Measurements from ENCODE around the gene SLC26A1. TPM values are rescaled to one million over a fixed set of nuclear protein-coding genes. Genes with fewer than 3 reads are reported as not detected.

Gene SLC26A1
- total and polyA plus RNA-seq, 3 donors from 2014 or later, result 0.51 to 2.0 (median 0.99) TPM

DNA sequence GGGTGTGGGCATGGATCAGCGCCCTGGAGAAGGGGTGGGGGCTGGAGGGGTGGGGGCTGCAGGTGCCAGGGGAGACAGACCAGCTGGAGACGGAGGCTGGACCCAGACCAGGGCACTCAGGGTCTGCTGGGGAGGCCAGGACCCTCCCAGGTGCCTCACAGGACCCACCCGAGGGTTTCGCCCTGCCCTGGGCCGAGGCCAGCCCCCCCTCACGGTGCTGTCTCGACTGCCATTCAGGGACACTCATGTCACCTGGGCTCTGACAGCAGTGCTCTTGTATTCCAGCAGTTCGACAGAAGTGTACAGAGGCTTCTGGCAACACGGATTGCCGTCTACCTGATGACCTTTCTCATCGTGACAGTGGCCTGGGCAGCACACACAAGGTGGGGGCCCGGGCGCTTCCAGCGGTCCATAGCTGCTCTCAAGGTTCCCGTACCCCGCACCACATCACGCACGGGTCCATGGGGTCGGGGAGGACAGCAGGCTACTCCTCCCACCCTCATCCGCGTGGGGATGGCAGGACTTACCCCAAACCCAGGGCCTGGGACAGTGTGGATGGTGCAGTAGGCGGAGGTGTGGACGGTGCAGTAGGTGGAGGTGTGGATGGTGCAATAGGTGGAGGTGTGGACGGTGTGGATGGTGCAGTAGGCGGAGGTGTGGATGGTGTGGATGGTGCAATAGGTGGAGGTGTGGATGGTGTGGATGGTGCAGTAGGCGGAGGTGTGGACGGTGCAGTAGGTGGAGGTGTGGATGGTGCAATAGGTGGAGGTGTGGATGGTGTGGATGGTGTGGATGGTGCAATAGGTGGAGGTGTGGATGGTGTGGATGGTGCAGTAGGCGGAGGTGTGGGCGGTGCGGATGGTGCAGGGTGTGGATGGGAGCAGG is 42.8 kb downstream of the SLC26A1 start:
- WGBS, 2 donors, result 93 to 95% methylated on average over 22 to 28 of the region's 30 CpGs
- intact Hi-C loops (cut with DNase I; ENCODE audit: low total_unique reads), result no loop called here

GRCh38 chr4:949656-950055 is 43.5 kb downstream of the SLC26A1 start:
- Histone ChIP-seq H3K4me1 (peaks cover 7% of the 10 kb centered on the region), H3K4me3 (no peak overlapping the region), H3K27ac (no peak overlapping the region), H3K27me3 (no peaks in the 10 kb centered on the region), H3K9me3 (no peaks in the 10 kb centered on the region), H3K36me3 (ENCODE audit: low read depth, missing control alignments) (no peaks in the 10 kb centered on the region)
- 91 to 93% methylated on average over 18 to 20 of the region's 20 CpGs for WGBS, 2 donors
- intact Hi-C loops (cut with DNase I; ENCODE audit: low total_unique reads), result no loop called here
- TF ChIP-seq, protein P1, sequence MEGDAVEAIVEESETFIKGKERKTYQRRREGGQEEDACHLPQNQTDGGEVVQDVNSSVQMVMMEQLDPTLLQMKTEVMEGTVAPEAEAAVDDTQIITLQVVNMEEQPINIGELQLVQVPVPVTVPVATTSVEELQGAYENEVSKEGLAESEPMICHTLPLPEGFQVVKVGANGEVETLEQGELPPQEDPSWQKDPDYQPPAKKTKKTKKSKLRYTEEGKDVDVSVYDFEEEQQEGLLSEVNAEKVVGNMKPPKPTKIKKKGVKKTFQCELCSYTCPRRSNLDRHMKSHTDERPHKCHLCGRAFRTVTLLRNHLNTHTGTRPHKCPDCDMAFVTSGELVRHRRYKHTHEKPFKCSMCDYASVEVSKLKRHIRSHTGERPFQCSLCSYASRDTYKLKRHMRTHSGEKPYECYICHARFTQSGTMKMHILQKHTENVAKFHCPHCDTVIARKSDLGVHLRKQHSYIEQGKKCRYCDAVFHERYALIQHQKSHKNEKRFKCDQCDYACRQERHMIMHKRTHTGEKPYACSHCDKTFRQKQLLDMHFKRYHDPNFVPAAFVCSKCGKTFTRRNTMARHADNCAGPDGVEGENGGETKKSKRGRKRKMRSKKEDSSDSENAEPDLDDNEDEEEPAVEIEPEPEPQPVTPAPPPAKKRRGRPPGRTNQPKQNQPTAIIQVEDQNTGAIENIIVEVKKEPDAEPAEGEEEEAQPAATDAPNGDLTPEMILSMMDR (IDR thresholded peaks at IDR 0.05), result no peak
- no peak for TF ChIP-seq POLR2A (IDR thresholded peaks at IDR 0.05)
- no peak for DNase-seq

More for the DNA sequence above, 42.8 kb downstream of the SLC26A1 start:
- H3K4me3 ChIP-seq, result no peak overlapping the region
- no peaks in the 10 kb centered on the region for H3K27me3 ChIP-seq
- peaks cover 7% of the 10 kb centered on the region for H3K4me1 ChIP-seq
- no peak for TF ChIP-seq POLR2A (IDR thresholded peaks at IDR 0.05)
- TF ChIP-seq, protein P1 (IDR thresholded peaks at IDR 0.05), result no peak
- H3K27ac ChIP-seq, result no peak overlapping the region
- no peak for DNase-seq
- H3K9me3 ChIP-seq, result no peaks in the 10 kb centered on the region
- no peaks in the 10 kb centered on the region for H3K36me3 ChIP-seq (ENCODE audit: low read depth, missing control alignments)

GRCh38 chr4:948936-949300 is 44.3 kb downstream of the SLC26A1 start:
- Histone ChIP-seq H3K4me1 (peaks cover 7% of the 10 kb centered on the region), H3K27me3 (no peaks in the 10 kb centered on the region), H3K9me3 (no peaks in the 10 kb centered on the region), H3K4me3 (no peak overlapping the region), H3K27ac (no peak overlapping the region), H3K36me3 (ENCODE audit: low read depth, missing control alignments) (no peaks in the 10 kb centered on the region)
- WGBS, 2 donors, result 86 to 93% methylated on average over 7 to 13 of the region's 13 CpGs
- TF ChIP-seq, protein P1 (IDR thresholded peaks at IDR 0.05), result no peak
- TF ChIP-seq POLR2A (IDR thresholded peaks at IDR 0.05), result no peak
- intact Hi-C loops (cut with DNase I; ENCODE audit: low total_unique reads), result no loop called here
- DNase-seq, result no peak

- DNase-seq, result no peak
- no peak overlapping the region for H3K27ac ChIP-seq
- intact Hi-C loops (cut with DNase I; ENCODE audit: low total_unique reads), result no loop called here
- H3K4me3 ChIP-seq, result no peak overlapping the region
- TF ChIP-seq, protein P1 (IDR thresholded peaks at IDR 0.05), result no peak
- TF ChIP-seq POLR2A (IDR thresholded peaks at IDR 0.05), result no peak
- H3K4me1 ChIP-seq, result peaks cover 7% of the 10 kb centered on the region
- WGBS, 2 donors, result 72 to 86% methylated on average over 18 to 33 of the region's 33 CpGs
- no peaks in the 10 kb centered on the region for H3K36me3 ChIP-seq (ENCODE audit: low read depth, missing control alignments)
- H3K9me3 ChIP-seq, result no peaks in the 10 kb centered on the region
- no peaks in the 10 kb centered on the region for H3K27me3 ChIP-seq
These were observed 44.9 kb downstream of the SLC26A1 start for GRCh38 chr4:948101-948935.
